Fibroblast of pulmonary artery (primary cell): ENCODE results near the gene TMEM185B.

Experiments used
- DNase-seq: peaks from one replicate; pipeline ENCODE4 v3.0.0-alpha.2; 2010; ENCODE audit warnings: low read depth
- H3K4me3 ChIP-seq: replicated peaks from 2 replicates; pipeline ENCODE4 v1.5.1; 2011; ENCODE audit warnings: low read depth, mild to moderate bottlenecking, control low read depth, low read length, moderate library complexity
- CTCF ChIP-seq: IDR thresholded peaks from 2 replicates; pipeline ENCODE4 v1.5.1; 2011; ENCODE audit warnings: mild to moderate bottlenecking, control low read depth, low read length, inconsistent platforms; ENCODE audit errors: missing control alignments

Gene TMEM185B

GRCh38 chr2:120256651-120257000 lies 33.4 kb upstream of the TMEM185B start:
- TF ChIP-seq CTCF = no peak
- H3K4me3 ChIP-seq = no peak overlapping the region
- DNase-seq = no peak

- TF ChIP-seq CTCF = no peak
- no peak overlapping the region for H3K4me3 ChIP-seq
- DNase-seq = no peak
These were observed 32.9 kb upstream of the TMEM185B start for GRCh38 chr2:120255986-120256650.

GRCh38 chr2:120255071-120255470 lies 31.9 kb upstream of the TMEM185B start:
- peak; percentile 25 for DNase-seq
- no peak for TF ChIP-seq CTCF
- no peak overlapping the region for H3K4me3 ChIP-seq

GRCh38 chr2:120254178-120254577 lies 31.0 kb upstream of the TMEM185B start:
- no peak for DNase-seq
- peak overlapping the region; percentile 87 for H3K4me3 ChIP-seq
- no peak for TF ChIP-seq CTCF

GRCh38 chr2:120253021-120253882 lies 30.1 kb upstream of the TMEM185B start:
- DNase-seq = peak; percentile 79
- peak; percentile 37 for TF ChIP-seq CTCF
- H3K4me3 ChIP-seq = peak overlapping the region; percentile 87

- DNase-seq = peak; percentile 98
- no peak for TF ChIP-seq CTCF
- peak within 1 kb of the TSS; percentile 87 for H3K4me3 ChIP-seq
These were observed 29.2 kb upstream of the TMEM185B start, which contains the start of gene RALB for GRCh38 chr2:120252225-120253020. Gene RALB, plus strand, starts transcription at chr2:120252852. Its CDS starts 25,813 bp downstream, at chr2:120278665.
